Common myeloid progenitor, CD34-positive (primary cell): ENCODE measurements around the gene UGT3A1.
"Not testable (repeated sequence)": the region's sequence is repeated elsewhere in the genome, so short reads cannot be mapped to it uniquely, and the experiment has no call there.

ENCODE experiments used
- CTCF ChIA-PET: fragments of 350-600 bp; sonication (Branson Sonifier 250); formaldehyde crosslinking; loops from one replicate; lab custom pipeline; 2021; ENCODE audit warnings: antibody characterized with exemption; lab: Charles Lee
- POLR2A ChIA-PET: fragments of 350-600 bp; sonication (Branson Sonifier 250); formaldehyde crosslinking; loops from one replicate; lab custom pipeline; 2021; ENCODE audit warnings: antibody characterized with exemption; lab: Charles Lee
- DNase-seq, 3 donors: peaks; one replicate each; pipeline versions ENCODE4 v3.0.0 to v3.0.0-alpha.2; 2013
- H3K27ac ChIP-seq, 2 experiments: 1 replicate in 1 of 2; 2 replicates in 1 of 2; pipeline ENCODE4 v1.7.0; 2013; ENCODE audit warnings: inconsistent platforms in 2 of 2, low read length in 2 of 2, mild to moderate bottlenecking in 2 of 2, low read depth in 1 of 2, moderate library complexity in 1 of 2; ENCODE audit not compliant: severe bottlenecking in 2 of 2, insufficient read depth in 1 of 2, poor library complexity in 1 of 2
- H3K27me3 ChIP-seq, 5 experiments: replicated peaks in 2 of 5; 1 replicate in 3 of 5; 2 replicates in 2 of 5; pipeline versions ENCODE4 v1.6.1 to v1.7.0; 2013; ENCODE audit warnings: low read length in 4 of 5, mild to moderate bottlenecking in 2 of 5, moderate library complexity in 2 of 5, inconsistent platforms in 1 of 5; ENCODE audit not compliant: insufficient read depth in 5 of 5, control insufficient read depth in 4 of 5
- H3K36me3 ChIP-seq, 4 experiments: 1 replicate in 2 of 4; 2 replicates in 2 of 4; pipeline versions ENCODE4 v1.6.1 to v1.7.0; 2013; ENCODE audit warnings: low read length in 3 of 4, control low read depth in 1 of 4, mild to moderate bottlenecking in 1 of 4; ENCODE audit not compliant: control insufficient read depth in 4 of 4, insufficient read depth in 4 of 4
- H3K4me1 ChIP-seq, 4 experiments: 1 replicate in 3 of 4; 2 replicates in 1 of 4; pipeline versions ENCODE4 v1.6.1 to v1.7.1; 2013; ENCODE audit warnings: low read length in 3 of 4, mild to moderate bottlenecking in 3 of 4, control low read depth in 1 of 4, inconsistent platforms in 1 of 4, moderate library complexity in 1 of 4; ENCODE audit not compliant: control insufficient read depth in 4 of 4, insufficient read depth in 4 of 4; ENCODE audit errors: control extremely low read depth in 1 of 4
- H3K4me3 ChIP-seq, 7 experiments: 1 replicate in 4 of 7; 2 replicates in 3 of 7; pipeline versions ENCODE4 v1.5.1 to v1.7.0; 2013; ENCODE audit warnings: mild to moderate bottlenecking in 7 of 7, low read length in 6 of 7, moderate library complexity in 6 of 7, inconsistent platforms in 2 of 7, low read depth in 2 of 7, control low read depth in 1 of 7; ENCODE audit not compliant: insufficient read depth in 4 of 7, control insufficient read depth in 1 of 7; ENCODE audit errors: extremely low read depth in 1 of 7
- H3K9me3 ChIP-seq, 5 experiments: 1 replicate in 4 of 5; 2 replicates in 1 of 5; pipeline versions ENCODE4 v1.6.1 to v1.7.1; 2013; ENCODE audit warnings: low read length in 4 of 5, mild to moderate bottlenecking in 2 of 5, inconsistent platforms in 1 of 5, low read depth in 1 of 5, moderate library complexity in 1 of 5; ENCODE audit not compliant: control insufficient read depth in 4 of 5, insufficient read depth in 2 of 5; ENCODE audit errors: control extremely low read depth in 1 of 5
- WGBS: methylation state at CpG from one replicate; pipeline ENCODE4 v1.1.5; 2013; ENCODE audit not compliant: insufficient coverage; 5-methylcytosine and 5-hydroxymethylcytosine counted together

UGT3A1 gene

GRCh38 chr5:35996076-35996475, 4.9 kb upstream of the UGT3A1 start:
- H3K4me1 ChIP-seq: no peaks in the 10 kb centered on the region
- H3K27ac ChIP-seq: no peak overlapping the region
- DNase-seq: no peak
- WGBS: 100% methylated on average over 1 of the region's 4 CpGs
- ChIA-PET CTCF (no interaction called here), POLR2A (no interaction called here)
- H3K9me3 ChIP-seq: peaks cover 0 to 2% (median 0%) of the 10 kb centered on the region in 5 experiments
- peaks cover 7 to 22% (median 10%) of the 10 kb centered on the region in 5 experiments for H3K27me3 ChIP-seq
- H3K36me3 ChIP-seq: no peaks in the 10 kb centered on the region
- no peak overlapping the region for H3K4me3 ChIP-seq

DNA sequence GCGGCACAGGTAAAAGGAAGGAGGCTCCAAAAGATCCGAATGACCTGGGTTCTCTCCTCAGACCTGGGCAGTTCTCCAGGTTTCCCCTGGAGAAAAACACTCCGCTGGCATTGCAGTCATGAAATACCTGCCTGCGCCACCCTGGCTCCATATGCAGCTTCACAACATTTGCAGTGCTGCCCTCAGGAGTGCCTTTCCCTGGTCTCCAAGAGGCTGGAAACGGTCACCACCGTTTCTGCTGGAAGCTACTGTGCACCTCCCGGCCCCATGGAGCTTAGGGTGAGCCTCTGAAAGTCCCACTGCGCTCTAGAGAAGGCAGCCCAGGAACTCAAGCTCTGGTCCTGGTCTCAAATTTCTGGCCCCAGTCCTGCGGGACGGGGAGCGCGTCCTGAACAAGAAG, 670 bp downstream of the UGT3A1 start:
- no peak for DNase-seq
- WGBS: 52% methylated on average over 12 of the region's 12 CpGs
- Histone ChIP-seq H3K36me3 (no peaks in the 10 kb centered on the region), H3K4me3 (no peak overlapping the region), H3K4me1 (no peaks in the 10 kb centered on the region), H3K27me3 (peaks cover 9 to 38% (median 16%) of the 10 kb centered on the region in 5 experiments), H3K9me3 (peaks cover 0 to 2% (median 0%) of the 10 kb centered on the region in 5 experiments), H3K27ac (no peak overlapping the region)
- ChIA-PET CTCF (no interaction called here), POLR2A (no interaction called here)

DNA sequence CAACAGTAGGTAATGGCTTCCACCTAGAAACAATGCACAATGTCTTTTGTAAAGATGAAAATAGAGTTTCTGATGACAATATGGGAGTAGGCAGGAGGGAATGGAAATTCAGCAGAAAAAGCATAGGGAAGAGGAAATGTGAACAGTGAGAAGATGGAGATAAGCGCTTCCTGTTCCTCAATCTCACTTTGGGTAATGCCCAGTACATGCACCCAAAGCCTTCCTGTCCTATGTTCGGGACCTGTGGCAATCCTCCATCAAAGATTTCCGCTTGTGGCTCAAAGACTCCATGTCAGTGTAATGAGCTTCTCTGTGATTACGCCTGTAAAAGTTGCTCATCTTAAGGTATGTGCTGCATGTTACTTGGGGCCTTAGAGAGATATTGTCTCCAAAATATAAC, 2.7 kb downstream of the UGT3A1 start:
- peaks cover 6 to 32% (median 14%) of the 10 kb centered on the region in 5 experiments for H3K27me3 ChIP-seq
- peaks cover 0 to 2% (median 0%) of the 10 kb centered on the region in 5 experiments for H3K9me3 ChIP-seq
- no peak overlapping the region for H3K4me3 ChIP-seq
- POLR2A ChIA-PET: interaction anchor here (0.6 kb wide), 1 partner anchor 509 kb away, joined by 3 read pairs; no protein-coding TSS in a partner anchor
- no peaks in the 10 kb centered on the region for H3K4me1 ChIP-seq
- H3K36me3 ChIP-seq: no peaks in the 10 kb centered on the region
- no peak for DNase-seq
- 58% methylated on average over 3 of the region's 4 CpGs for whole genome bisulfite sequencing
- CTCF ChIA-PET: no interaction called here
- H3K27ac ChIP-seq: no peak overlapping the region

DNA sequence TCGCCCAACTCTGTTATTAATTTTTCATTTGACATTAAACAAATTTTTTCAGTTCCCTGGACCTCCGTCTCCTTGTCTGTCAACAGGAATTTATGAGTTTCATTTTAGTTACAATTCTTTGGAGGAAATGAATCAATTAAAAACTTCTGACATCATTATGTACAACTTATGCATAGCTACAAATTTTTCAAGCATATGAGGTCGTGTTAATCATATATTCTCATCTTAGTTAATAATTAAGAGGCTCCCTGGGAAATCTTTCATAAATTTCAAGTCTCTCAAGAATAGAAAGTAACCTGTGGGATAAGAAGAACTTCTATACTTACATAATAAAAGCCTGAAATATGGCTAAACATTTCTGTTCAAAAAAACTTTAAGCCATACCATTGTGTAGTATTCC, 3.4 kb downstream of the UGT3A1 start:
- no CpG with 5 or more reads among the region's 3 CpGs for WGBS
- POLR2A ChIA-PET: no interaction called here
- H3K4me3 ChIP-seq: no peak overlapping the region
- DNase-seq: no peak
- peaks cover 0 to 4% (median 0%) of the 10 kb centered on the region in 5 experiments for H3K9me3 ChIP-seq
- H3K36me3 ChIP-seq: no peaks in the 10 kb centered on the region
- CTCF ChIA-PET: no interaction called here
- no peak overlapping the region for H3K27ac ChIP-seq
- no peaks in the 10 kb centered on the region for H3K4me1 ChIP-seq
- peaks cover 5 to 30% (median 12%) of the 10 kb centered on the region in 5 experiments for H3K27me3 ChIP-seq

DNA sequence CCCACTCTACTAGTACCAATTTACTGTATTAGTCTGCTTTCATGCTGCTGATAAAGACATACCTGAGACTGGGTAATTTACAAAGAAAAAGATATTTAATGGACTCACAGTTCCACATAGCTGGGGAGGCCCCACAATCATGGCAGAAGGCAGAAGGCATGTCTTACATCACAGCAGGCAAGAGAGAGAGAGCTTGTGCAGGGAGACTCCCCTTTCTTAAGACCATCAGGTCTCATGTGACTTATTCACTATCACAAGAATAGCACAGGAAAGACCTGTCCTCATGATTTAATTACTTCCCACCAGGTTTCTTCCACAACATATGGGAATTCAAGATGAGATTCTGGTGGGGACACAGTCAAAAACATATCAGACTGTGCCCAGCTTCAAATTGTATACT, 11.5 kb downstream of the UGT3A1 start:
- H3K27ac ChIP-seq: no peak overlapping the region
- peak in 1 of 3 donors; percentile 7 for DNase-seq
- H3K27me3 ChIP-seq: peaks cover 0 to 2% (median 0%) of the 10 kb centered on the region in 5 experiments
- H3K9me3 ChIP-seq: peaks cover 1 to 15% (median 9%) of the 10 kb centered on the region in 5 experiments
- no peaks in the 10 kb centered on the region for H3K36me3 ChIP-seq
- peaks cover 0 to 3% (median 0%) of the 10 kb centered on the region in 4 experiments for H3K4me1 ChIP-seq
- ChIA-PET CTCF (no interaction called here), POLR2A (no interaction called here)
- no peak overlapping the region for H3K4me3 ChIP-seq

- DNase-seq, H3K36me3 ChIP-seq, H3K27ac ChIP-seq, H3K27me3 ChIP-seq, H3K4me1 ChIP-seq, H3K4me3 ChIP-seq, H3K9me3 ChIP-seq, CTCF ChIA-PET, POLR2A ChIA-PET: not testable (repeated sequence)
- WGBS: 100% methylated on average over 2 of the region's 3 CpGs
Measured at GRCh38 chr5:35976859-35977258, 14.3 kb downstream of the UGT3A1 start.

- no peak for DNase-seq
- Histone ChIP-seq H3K9me3 (no peaks in the 10 kb centered on the region), H3K4me1 (no peaks in the 10 kb centered on the region), H3K36me3 (no peaks in the 10 kb centered on the region), H3K27ac (no peak overlapping the region), H3K27me3 (peaks cover 0 to 2% (median 0%) of the 10 kb centered on the region in 5 experiments), H3K4me3 (no peak overlapping the region)
- 68% methylated on average over 3 of the region's 4 CpGs for WGBS
- ChIA-PET POLR2A (no interaction called here), CTCF (no interaction called here)
Measured at GRCh38 chr5:35974570-35974969, 16.6 kb downstream of the UGT3A1 start.
